Loucy (cell line): ENCODE measurements around the gene ABHD14A.

Experiments
- CTCF ChIP-seq: fragments of 200-600 bp; sonication (generic); conservative IDR thresholded peaks from 2 replicates; pipeline ENCODE4 v1.5.1; 2014; ENCODE audit warnings: mild to moderate bottlenecking, antibody characterized with exemption, low read length
- EZH2phosphoT487 ChIP-seq: fragments of 200-600 bp; IDR thresholded peaks from 2 replicates; pipeline ENCODE4 v1.6.1; 2018; ENCODE audit warnings: antibody characterized with exemption, mild to moderate bottlenecking, moderate library complexity, borderline replicate concordance

- TF ChIP-seq CTCF (no peak), EZH2phosphoT487 (no peak)
These were observed 38.7 kb upstream of the ABHD14A start for GRCh38 chr3:51935886-51936755.
